NB4 (cell line): ENCODE measurements around the gene PRSS53.

Experiments used
- MYC ChIP-seq: IDR thresholded peaks from 2 replicates; pipeline ENCODE4 v1.6.1; 2011; ENCODE audit warnings: low read depth, low read length
- POLR2A ChIP-seq: IDR thresholded peaks from 2 replicates; pipeline ENCODE4 v1.6.1; 2011; ENCODE audit warnings: mild to moderate bottlenecking; ENCODE audit not compliant: insufficient read length; ENCODE audit errors: extremely low read depth
- TF ChIP-seq, protein P1 (sequence below): IDR thresholded peaks from one replicate; pipeline ENCODE4 v1.5.1; 2012; ENCODE audit warnings: low read depth, low read length

DNA sequence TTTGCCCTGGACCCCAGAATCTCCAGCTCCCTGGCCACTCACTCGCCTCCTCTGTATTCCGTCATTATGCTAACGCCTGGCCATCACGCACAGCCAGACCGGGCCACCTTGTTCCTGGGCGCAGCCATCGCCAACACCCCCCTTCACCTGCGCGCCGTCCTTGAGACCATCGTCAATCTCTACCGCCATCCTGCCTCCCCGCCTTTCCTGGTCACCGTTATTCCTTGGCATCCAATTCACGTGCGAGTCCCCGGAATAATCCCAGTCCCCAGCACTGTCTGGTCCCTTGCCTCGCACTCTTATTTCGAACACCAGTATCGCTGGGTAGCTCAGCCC lies 5.3 kb upstream of the PRSS53 start:
- TF ChIP-seq, protein P1, sequence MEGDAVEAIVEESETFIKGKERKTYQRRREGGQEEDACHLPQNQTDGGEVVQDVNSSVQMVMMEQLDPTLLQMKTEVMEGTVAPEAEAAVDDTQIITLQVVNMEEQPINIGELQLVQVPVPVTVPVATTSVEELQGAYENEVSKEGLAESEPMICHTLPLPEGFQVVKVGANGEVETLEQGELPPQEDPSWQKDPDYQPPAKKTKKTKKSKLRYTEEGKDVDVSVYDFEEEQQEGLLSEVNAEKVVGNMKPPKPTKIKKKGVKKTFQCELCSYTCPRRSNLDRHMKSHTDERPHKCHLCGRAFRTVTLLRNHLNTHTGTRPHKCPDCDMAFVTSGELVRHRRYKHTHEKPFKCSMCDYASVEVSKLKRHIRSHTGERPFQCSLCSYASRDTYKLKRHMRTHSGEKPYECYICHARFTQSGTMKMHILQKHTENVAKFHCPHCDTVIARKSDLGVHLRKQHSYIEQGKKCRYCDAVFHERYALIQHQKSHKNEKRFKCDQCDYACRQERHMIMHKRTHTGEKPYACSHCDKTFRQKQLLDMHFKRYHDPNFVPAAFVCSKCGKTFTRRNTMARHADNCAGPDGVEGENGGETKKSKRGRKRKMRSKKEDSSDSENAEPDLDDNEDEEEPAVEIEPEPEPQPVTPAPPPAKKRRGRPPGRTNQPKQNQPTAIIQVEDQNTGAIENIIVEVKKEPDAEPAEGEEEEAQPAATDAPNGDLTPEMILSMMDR = no peak
- TF ChIP-seq POLR2A = no peak
- no peak for TF ChIP-seq MYC
